ENCODE results near the gene FADS3. TPM values are rescaled to one million over a fixed set of nuclear protein-coding genes. Genes with fewer than 3 reads are reported as not detected.

FADS3 gene
- total RNA-seq, 1 donor from 2014 or later = 68.5 TPM

GRCh38 chr11:61833471-61833870 lies 57.9 kb downstream of the FADS3 start:
- TF ChIP-seq, protein P1, sequence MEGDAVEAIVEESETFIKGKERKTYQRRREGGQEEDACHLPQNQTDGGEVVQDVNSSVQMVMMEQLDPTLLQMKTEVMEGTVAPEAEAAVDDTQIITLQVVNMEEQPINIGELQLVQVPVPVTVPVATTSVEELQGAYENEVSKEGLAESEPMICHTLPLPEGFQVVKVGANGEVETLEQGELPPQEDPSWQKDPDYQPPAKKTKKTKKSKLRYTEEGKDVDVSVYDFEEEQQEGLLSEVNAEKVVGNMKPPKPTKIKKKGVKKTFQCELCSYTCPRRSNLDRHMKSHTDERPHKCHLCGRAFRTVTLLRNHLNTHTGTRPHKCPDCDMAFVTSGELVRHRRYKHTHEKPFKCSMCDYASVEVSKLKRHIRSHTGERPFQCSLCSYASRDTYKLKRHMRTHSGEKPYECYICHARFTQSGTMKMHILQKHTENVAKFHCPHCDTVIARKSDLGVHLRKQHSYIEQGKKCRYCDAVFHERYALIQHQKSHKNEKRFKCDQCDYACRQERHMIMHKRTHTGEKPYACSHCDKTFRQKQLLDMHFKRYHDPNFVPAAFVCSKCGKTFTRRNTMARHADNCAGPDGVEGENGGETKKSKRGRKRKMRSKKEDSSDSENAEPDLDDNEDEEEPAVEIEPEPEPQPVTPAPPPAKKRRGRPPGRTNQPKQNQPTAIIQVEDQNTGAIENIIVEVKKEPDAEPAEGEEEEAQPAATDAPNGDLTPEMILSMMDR (IDR thresholded peaks at IDR 0.05) = no peak
- no peak for ATAC-seq
- Histone ChIP-seq H3K4me3 (no peak overlapping the region), H3K36me3 (no peaks in the 10 kb centered on the region), H3K27me3 (no peaks in the 10 kb centered on the region), H3K9me3 (no peaks in the 10 kb centered on the region), H3K4me1 (peaks cover 28% of the 10 kb centered on the region), H3K27ac (no peak overlapping the region)
- DNase-seq = no peak
- intact Hi-C loops (cut with DNase I) = no loop called here

DNA sequence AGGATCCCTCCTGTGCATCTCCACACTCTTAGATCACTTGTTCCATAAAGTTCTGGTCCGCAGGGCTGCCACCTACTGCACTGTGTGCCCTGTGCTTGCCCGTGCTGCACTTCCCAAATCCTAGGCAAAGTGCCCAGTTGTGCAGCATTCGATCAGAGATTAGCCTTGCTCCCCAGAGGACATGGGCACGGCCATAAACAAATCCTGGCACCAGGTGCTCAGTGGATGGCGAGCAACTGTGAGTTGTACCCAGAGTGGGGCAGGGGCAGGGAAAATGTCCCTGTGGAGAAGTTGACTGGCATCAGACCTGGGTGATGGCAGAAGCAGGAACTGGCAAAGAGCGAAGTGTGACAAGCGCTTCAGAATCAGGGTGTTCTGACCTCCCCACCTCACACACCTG lies 58.6 kb downstream of the FADS3 start:
- Histone ChIP-seq H3K4me1 (peaks cover 28% of the 10 kb centered on the region), H3K27ac (no peak overlapping the region), H3K27me3 (no peaks in the 10 kb centered on the region), H3K4me3 (no peak overlapping the region), H3K36me3 (no peaks in the 10 kb centered on the region), H3K9me3 (no peaks in the 10 kb centered on the region)
- DNase-seq = no peak
- no peak for ATAC-seq
- intact Hi-C loops (cut with DNase I) = no loop called here
- TF ChIP-seq, protein P1 (IDR thresholded peaks at IDR 0.05) = no peak

DNA sequence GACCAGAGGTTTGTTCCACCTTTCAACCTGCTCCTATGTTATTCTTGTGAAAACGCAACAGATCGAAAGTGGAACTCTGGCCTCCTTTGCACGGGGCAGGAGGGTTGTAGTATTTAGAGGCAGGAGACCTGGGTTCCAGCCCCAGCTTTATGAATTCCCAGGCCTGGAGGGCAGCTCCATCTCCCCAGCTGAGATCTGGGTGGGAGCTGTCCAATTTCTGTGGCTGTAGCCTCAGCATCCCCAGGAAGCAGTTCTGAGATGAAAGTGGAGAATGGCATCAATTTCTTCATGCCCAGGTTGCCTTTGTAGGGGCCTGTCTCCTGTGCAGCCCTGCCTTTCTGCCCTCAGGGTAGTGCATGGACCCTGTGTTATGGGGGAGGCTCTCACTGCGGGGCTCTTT lies 59.1 kb downstream of the FADS3 start:
- Histone ChIP-seq H3K27ac (no peak overlapping the region), H3K27me3 (no peaks in the 10 kb centered on the region), H3K9me3 (no peaks in the 10 kb centered on the region), H3K4me1 (peaks cover 28% of the 10 kb centered on the region), H3K4me3 (no peak overlapping the region), H3K36me3 (no peaks in the 10 kb centered on the region)
- intact Hi-C loops (cut with DNase I) = no loop called here
- ATAC-seq (no peak), DNase-seq (no peak)
- TF ChIP-seq, protein P1 (IDR thresholded peaks at IDR 0.05) = no peak

GRCh38 chr11:61830237-61831105 lies 60.9 kb downstream of the FADS3 start:
- intact Hi-C loops (cut with DNase I) = no loop called here
- no peak for DNase-seq
- Histone ChIP-seq H3K4me3 (peak overlapping the region; percentile 3), H3K36me3 (no peaks in the 10 kb centered on the region), H3K4me1 (peaks cover 28% of the 10 kb centered on the region), H3K27me3 (no peaks in the 10 kb centered on the region), H3K27ac (peak overlapping the region; percentile 63), H3K9me3 (no peaks in the 10 kb centered on the region)
- TF ChIP-seq, protein P1 (IDR thresholded peaks at IDR 0.05) = no peak
- ATAC-seq = no peak

DNA sequence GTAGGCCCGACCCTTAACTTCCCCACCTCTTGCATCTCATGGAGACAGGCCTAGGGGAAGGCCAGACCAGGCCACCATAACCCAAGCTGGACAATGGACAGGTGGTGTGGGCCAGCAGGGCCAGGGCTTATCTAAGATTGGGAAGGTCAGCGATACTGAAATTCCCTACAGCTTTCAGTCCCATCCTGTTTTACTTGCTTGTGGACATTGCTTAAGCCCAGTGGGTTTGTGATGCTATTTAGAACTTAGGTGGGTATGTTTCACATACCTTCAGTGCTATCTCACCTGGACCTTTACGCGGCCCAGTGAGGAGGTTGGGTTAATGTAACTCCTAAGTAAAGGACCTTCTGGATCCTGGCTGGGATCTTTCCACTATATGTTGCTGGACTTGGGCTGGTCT lies 61.5 kb downstream of the FADS3 start:
- intact Hi-C loops (cut with DNase I) = no loop called here
- Histone ChIP-seq H3K27ac (no peak overlapping the region), H3K9me3 (no peaks in the 10 kb centered on the region), H3K4me1 (peaks cover 27% of the 10 kb centered on the region), H3K4me3 (peak overlapping the region; percentile 67), H3K27me3 (no peaks in the 10 kb centered on the region), H3K36me3 (no peaks in the 10 kb centered on the region)
- TF ChIP-seq, protein P1 (IDR thresholded peaks at IDR 0.05) = no peak
- no peak for ATAC-seq
- DNase-seq = no peak

Data from upper lobe of right lung (tissue), 1 donor.